Keratinocyte (primary cell): Measurements from ENCODE around the gene MRGPRD. TPM values are rescaled to one million over a fixed set of nuclear protein-coding genes. Genes with fewer than 3 reads are reported as not detected.

Experiments
- DNase-seq: peaks from one replicate; pipeline ENCODE4 v3.0.0-alpha.2; 2011; ENCODE audit warnings: low read depth, missing footprints, low spot score
- FAIRE-seq: peaks from 2 replicates; lab custom pipeline; 2011; peaks lifted over from hg19 to GRCh38; lab: Jason Lieb, UNC
- H2AFZ ChIP-seq: 2 replicates; pipeline ENCODE4 v1.6.0; 2012; ENCODE audit warnings: low read length, control low read depth, inconsistent platforms; ENCODE audit not compliant: control insufficient read depth
- H3K27ac ChIP-seq: 2 replicates; pipeline ENCODE4 v1.5.1; 2011; ENCODE audit warnings: low read length; ENCODE audit not compliant: control insufficient read depth, insufficient read depth
- H3K27me3 ChIP-seq: 3 replicates; pipeline ENCODE4 v1.6.0; 2011; ENCODE audit warnings: low read length; ENCODE audit not compliant: control insufficient read depth, insufficient read depth; ENCODE audit errors: extremely low read depth
- H3K36me3 ChIP-seq, 2 experiments: 2 replicates in 1 of 2; 3 replicates in 1 of 2; pipeline ENCODE4 v1.5.1; 2011; ENCODE audit warnings: low read length in 2 of 2, mild to moderate bottlenecking in 1 of 2; ENCODE audit not compliant: control insufficient read depth in 2 of 2, insufficient read depth in 2 of 2; ENCODE audit errors: extremely low read depth in 1 of 2
- H3K4me1 ChIP-seq: 3 replicates; pipeline ENCODE4 v1.5.1; 2011; ENCODE audit warnings: low read length; ENCODE audit not compliant: control insufficient read depth, insufficient read depth; ENCODE audit errors: extremely low read depth
- H3K4me2 ChIP-seq: 3 replicates; pipeline ENCODE4 v1.6.0; 2011; ENCODE audit warnings: low read depth, low read length; ENCODE audit not compliant: control insufficient read depth, insufficient read depth; ENCODE audit errors: extremely low read depth
- H3K4me3 ChIP-seq, 3 experiments: fragments of 200-600 bp in 1 of 3; sonication (generic) in 1 of 3; 2 replicates in 2 of 3; 3 replicates in 1 of 3; pipeline ENCODE4 v1.5.1; 2011 to 2016; ENCODE audit warnings: low read length in 3 of 3, mild to moderate bottlenecking in 3 of 3, control low read depth in 2 of 3, inconsistent platforms in 1 of 3, low read depth in 1 of 3, mixed read lengths in 1 of 3, mixed run types in 1 of 3, moderate library complexity in 1 of 3; ENCODE audit not compliant: control insufficient read depth in 2 of 3, insufficient read depth in 2 of 3; ENCODE audit errors: extremely low read depth in 1 of 3
- H3K79me2 ChIP-seq: 2 replicates; pipeline ENCODE4 v1.6.0; 2012; ENCODE audit warnings: low read length; ENCODE audit not compliant: control insufficient read depth, insufficient read depth
- H3K9ac ChIP-seq: 3 replicates; pipeline ENCODE4 v1.6.0; 2011; ENCODE audit warnings: low read length; ENCODE audit not compliant: control insufficient read depth, insufficient read depth; ENCODE audit errors: extremely low read depth
- H3K9me1 ChIP-seq: 3 replicates; pipeline ENCODE4 v1.6.0; 2011; ENCODE audit warnings: low read length; ENCODE audit not compliant: control insufficient read depth, insufficient read depth; ENCODE audit errors: extremely low read depth
- H3K9me3 ChIP-seq: 2 replicates; pipeline ENCODE4 v1.5.1; 2012; ENCODE audit warnings: low read depth, low read length; ENCODE audit not compliant: control insufficient read depth
- H4K20me1 ChIP-seq: 3 replicates; pipeline ENCODE4 v1.6.0; 2011; ENCODE audit warnings: low read length; ENCODE audit not compliant: control insufficient read depth, insufficient read depth; ENCODE audit errors: extremely low read depth
- EZH2 ChIP-seq: IDR thresholded peaks from one replicate; pipeline ENCODE4 v1.6.1; 2012; ENCODE audit warnings: inconsistent platforms, mild to moderate bottlenecking, low read length, moderate library complexity
- dilution Hi-C: fragments of 300-500 bp; cut with MboI; formaldehyde crosslinking; loops from one replicate; pipeline ENCODE4 v1.7.0; 2020; ENCODE audit warnings: low sequenced_read_pairs; ENCODE audit not compliant: extremely low pct_ligation_motif_present
- polyA plus RNA-seq, 5 experiments: library from polyadenylated mRNA; depleted of rRNA in 3 of 5; stranded (reverse) in 3 of 5; stranded (forward) in 1 of 5; unstranded in 1 of 5; fragments of >200 nt; gene quantifications; 1 replicate in 1 of 5; 2 replicates in 3 of 5; 3 replicates in 1 of 5; pipeline versions ENCODE4 v1.2.1 to v1.2.3, GENCODE V29; 2011 to 2012; ENCODE audit warnings: missing spikeins in 2 of 5, low read depth in 1 of 5, low replicate concordance in 1 of 5
- TF ChIP-seq, protein P1 (sequence below), 3 experiments: IDR thresholded peaks in 1 of 3; conservative IDR thresholded peaks in 1 of 3; optimal IDR thresholded peaks in 1 of 3; 2 replicates in 2 of 3; 3 replicates in 1 of 3; pipeline versions ENCODE3 to v1.5.1; 2011; ENCODE audit warnings: low read length in 3 of 3, mild to moderate bottlenecking in 3 of 3, moderate library complexity in 2 of 3, control low read depth in 1 of 3, inconsistent platforms in 1 of 3; ENCODE audit not compliant: insufficient read depth in 2 of 3; ENCODE audit errors: extremely low read depth in 1 of 3

Gene MRGPRD
- polyA plus RNA-seq, 1 donor (not counting 4 experiments of a cell fraction or from before 2014, with no cell fraction given), result not detected

DNA sequence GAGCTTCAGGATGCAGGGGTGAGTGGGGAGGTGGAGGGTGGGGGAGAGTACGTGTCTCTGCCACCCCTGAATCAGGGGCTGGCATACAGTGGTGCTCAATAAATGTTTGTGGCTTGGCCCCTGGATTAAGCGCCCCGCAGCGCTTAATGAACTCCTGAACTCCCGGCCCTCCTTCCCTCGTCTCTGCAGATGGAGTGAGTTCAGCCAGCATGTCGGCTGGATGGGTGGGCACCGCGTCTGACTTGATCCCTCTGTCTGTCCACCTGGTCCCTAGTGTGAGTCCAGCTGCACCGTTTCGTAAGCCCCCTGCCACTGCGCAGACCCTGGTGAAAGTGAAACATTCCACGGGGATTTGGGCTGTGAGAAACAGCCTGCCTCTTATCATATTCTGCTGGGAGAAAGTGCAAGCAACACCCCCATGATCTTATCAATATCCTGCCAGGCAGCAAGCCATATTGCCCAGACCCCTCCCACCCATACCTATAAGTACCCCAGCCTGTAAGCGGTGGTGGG lies 12.0 kb upstream of the MRGPRD start:
- H3K4me3 ChIP-seq, result no peak overlapping the region

DNA sequence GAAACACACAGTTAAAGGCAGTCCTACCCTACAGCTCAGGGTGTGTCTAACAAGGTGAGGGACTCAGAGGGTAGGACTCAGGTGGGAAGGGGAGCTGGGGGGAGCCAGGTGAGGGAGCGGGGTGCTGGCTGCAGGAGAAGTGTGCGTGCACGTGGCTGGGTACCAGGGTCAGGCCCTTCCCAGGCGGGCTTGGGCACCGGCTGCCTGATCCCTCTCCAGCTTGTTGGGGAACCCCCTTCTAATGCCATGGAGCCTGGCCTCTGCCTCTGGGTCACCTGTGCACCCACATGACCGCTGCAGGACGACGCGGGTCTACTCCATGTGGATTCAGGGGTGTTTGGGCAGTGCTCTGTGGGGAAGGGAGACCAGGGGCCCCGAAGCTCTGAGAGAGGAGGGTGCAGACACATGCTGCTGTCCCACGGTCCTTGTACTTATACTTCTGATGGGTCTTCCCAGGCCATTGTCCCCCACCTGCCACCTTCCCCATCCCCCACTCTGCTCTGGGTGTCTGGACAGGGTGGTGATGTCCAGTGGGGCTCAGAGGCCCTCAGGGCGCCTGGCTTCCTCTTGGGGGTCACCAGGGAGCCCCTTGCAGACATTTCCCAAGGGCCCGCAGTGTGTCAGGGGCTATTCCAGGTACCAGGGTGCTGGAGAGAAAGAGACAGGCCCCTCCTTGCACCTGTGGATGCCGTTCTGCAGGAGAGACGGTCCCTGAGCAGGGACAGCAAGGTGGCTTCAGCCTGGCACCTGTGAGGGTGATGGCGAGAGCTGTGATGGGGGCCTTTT lies 10.4 kb upstream of the MRGPRD start:
- Histone ChIP-seq H3K27ac (no peak overlapping the region), H3K9me1 (no peaks in the 10 kb centered on the region), H3K9ac (no peak overlapping the region), H2AFZ (no peak overlapping the region), H4K20me1 (no peaks in the 10 kb centered on the region), H3K36me3 (no peaks in the 10 kb centered on the region), H3K27me3 (peaks cover 10% of the 10 kb centered on the region), H3K4me2 (no peak overlapping the region), H3K9me3 (no peaks in the 10 kb centered on the region), H3K4me3 (no peak overlapping the region), H3K4me1 (no peaks in the 10 kb centered on the region), H3K79me2 (no peaks in the 10 kb centered on the region)
- TF ChIP-seq, protein P1, sequence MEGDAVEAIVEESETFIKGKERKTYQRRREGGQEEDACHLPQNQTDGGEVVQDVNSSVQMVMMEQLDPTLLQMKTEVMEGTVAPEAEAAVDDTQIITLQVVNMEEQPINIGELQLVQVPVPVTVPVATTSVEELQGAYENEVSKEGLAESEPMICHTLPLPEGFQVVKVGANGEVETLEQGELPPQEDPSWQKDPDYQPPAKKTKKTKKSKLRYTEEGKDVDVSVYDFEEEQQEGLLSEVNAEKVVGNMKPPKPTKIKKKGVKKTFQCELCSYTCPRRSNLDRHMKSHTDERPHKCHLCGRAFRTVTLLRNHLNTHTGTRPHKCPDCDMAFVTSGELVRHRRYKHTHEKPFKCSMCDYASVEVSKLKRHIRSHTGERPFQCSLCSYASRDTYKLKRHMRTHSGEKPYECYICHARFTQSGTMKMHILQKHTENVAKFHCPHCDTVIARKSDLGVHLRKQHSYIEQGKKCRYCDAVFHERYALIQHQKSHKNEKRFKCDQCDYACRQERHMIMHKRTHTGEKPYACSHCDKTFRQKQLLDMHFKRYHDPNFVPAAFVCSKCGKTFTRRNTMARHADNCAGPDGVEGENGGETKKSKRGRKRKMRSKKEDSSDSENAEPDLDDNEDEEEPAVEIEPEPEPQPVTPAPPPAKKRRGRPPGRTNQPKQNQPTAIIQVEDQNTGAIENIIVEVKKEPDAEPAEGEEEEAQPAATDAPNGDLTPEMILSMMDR (optimal IDR thresholded peaks at IDR 0.05 in 1 of 3, IDR thresholded peaks at IDR 0.05 in 1 of 3, conservative IDR thresholded peaks at IDR 0.05 in 1 of 3; ENCODE audit: extremely low read depth in 1 of 3, insufficient read depth in 2 of 3, low read length in 3 of 3), result no peak
- TF ChIP-seq EZH2, result no peak
- DNase-seq, result no peak
- no peak for FAIRE-seq
- dilution Hi-C loops, result no loop called here

More for the DNA sequence above, 12.0 kb upstream of the MRGPRD start:
- Histone ChIP-seq H3K36me3 (no peaks in the 10 kb centered on the region), H3K4me2 (no peak overlapping the region), H3K27me3 (peaks cover 10% of the 10 kb centered on the region), H3K9me3 (no peaks in the 10 kb centered on the region), H3K9me1 (no peaks in the 10 kb centered on the region), H3K79me2 (no peaks in the 10 kb centered on the region), H3K27ac (no peak overlapping the region), H2AFZ (no peak overlapping the region), H3K4me1 (no peaks in the 10 kb centered on the region), H3K9ac (no peak overlapping the region), H4K20me1 (no peaks in the 10 kb centered on the region)
- TF ChIP-seq, protein P1 (optimal IDR thresholded peaks at IDR 0.05 in 1 of 3, IDR thresholded peaks at IDR 0.05 in 1 of 3, conservative IDR thresholded peaks at IDR 0.05 in 1 of 3; ENCODE audit: extremely low read depth in 1 of 3, insufficient read depth in 2 of 3, low read length in 3 of 3), result no peak
- DNase-seq, result no peak
- dilution Hi-C loops, result no loop called here
- FAIRE-seq, result no peak
